Measurements from ENCODE around the gene DOCK9.

- no peak for TF ChIP-seq POLR2AphosphoS5 (IDR thresholded peaks at IDR 0.05)
- no peak for TF ChIP-seq CTCF (IDR thresholded peaks at IDR 0.05)
Measured at GRCh38 chr13:98766697-98767096, 211.2 kb downstream of the DOCK9 start.

All from prostate gland (tissue), 2 donors.